H1 (cell line): Measurements from ENCODE around the gene CGB3. TPM values are rescaled to one million over a fixed set of nuclear protein-coding genes. Genes with fewer than 3 reads are reported as not detected.
A peak's percentile ranks its signal among the peaks of the same experiment; 100 is the strongest.

ENCODE experiments used
- CTCF ChIA-PET: fragments of 300-600 bp; sonication (Branson Sonifier 250); formaldehyde crosslinking; loops from one replicate; lab custom pipeline; 2021; ENCODE audit not compliant: partially characterized antibody; lab: Charles Lee
- POLR2A ChIA-PET: fragments of 300-600 bp; sonication (Branson Sonifier 250); formaldehyde crosslinking; loops from one replicate; lab custom pipeline; 2021; ENCODE audit warnings: inconsistent platforms; ENCODE audit not compliant: partially characterized antibody; lab: Charles Lee
- DNase-seq, 2 experiments: peaks; one replicate each; pipeline versions ENCODE4 v3.0.0 to v3.0.0-alpha.2; 2010 to 2022; ENCODE audit warnings: low spot score in 2 of 2, low read depth in 1 of 2, mixed read lengths in 1 of 2
- FAIRE-seq: peaks from 2 replicates; lab custom pipeline; 2011; peaks lifted over from hg19 to GRCh38; lab: Jason Lieb, UNC
- H2AFZ ChIP-seq: 2 replicates; pipeline ENCODE4 v1.8.1; 2012; ENCODE audit warnings: low read length, inconsistent platforms
- H2AK5ac ChIP-seq: 2 replicates; pipeline ENCODE4 v1.6.1; 2013; ENCODE audit warnings: low read depth, low read length
- H2BK120ac ChIP-seq: replicated peaks from 2 replicates; pipeline ENCODE3; 2013; ENCODE audit warnings: low read depth, low read length, inconsistent platforms
- H2BK12ac ChIP-seq: 2 replicates; pipeline ENCODE4 v1.6.1; 2013; ENCODE audit warnings: low read depth, low read length
- H2BK15ac ChIP-seq: 2 replicates; pipeline ENCODE4 v1.6.1; 2013; ENCODE audit warnings: low read length
- H2BK20ac ChIP-seq: 2 replicates; pipeline ENCODE4 v1.6.1; 2013; ENCODE audit warnings: low read length
- H2BK5ac ChIP-seq: 2 replicates; pipeline ENCODE4 v1.6.1; 2013; ENCODE audit warnings: low read depth, low read length
- H3K14ac ChIP-seq: 2 replicates; pipeline ENCODE4 v1.6.1; 2013; ENCODE audit warnings: inconsistent platforms; ENCODE audit not compliant: insufficient read length
- H3K18ac ChIP-seq: 2 replicates; pipeline ENCODE4 v1.6.1; 2013; ENCODE audit warnings: low read length; ENCODE audit errors: extremely low read depth
- H3K23ac ChIP-seq: 2 replicates; pipeline ENCODE4 v1.6.1; 2013; ENCODE audit warnings: inconsistent platforms; ENCODE audit not compliant: insufficient read length
- H3K23me2 ChIP-seq: 2 replicates; pipeline ENCODE4 v1.6.1; 2013; ENCODE audit warnings: low read depth, low read length
- H3K27ac ChIP-seq: 2 replicates; pipeline ENCODE4 v1.6.1; 2011; ENCODE audit warnings: low read depth, low read length, inconsistent platforms
- H3K27me3 ChIP-seq, 4 experiments: replicated peaks in 1 of 4; 1 replicate in 1 of 4; 2 replicates in 3 of 4; pipeline versions ENCODE4 v1.6.1 to v1.8.1; 2011 to 2013; ENCODE audit warnings: low read length in 3 of 4, mild to moderate bottlenecking in 3 of 4, inconsistent platforms in 2 of 4, mixed read lengths in 2 of 4, moderate library complexity in 1 of 4; ENCODE audit not compliant: control insufficient read depth in 3 of 4, insufficient read depth in 3 of 4; ENCODE audit errors: extremely low read depth in 1 of 4
- H3K36me3 ChIP-seq, 4 experiments: 2 replicates each; pipeline versions ENCODE4 v1.6.1 to v1.8.1; 2011 to 2013; ENCODE audit warnings: mild to moderate bottlenecking in 4 of 4, low read length in 3 of 4, moderate library complexity in 2 of 4, control low read depth in 1 of 4, inconsistent platforms in 1 of 4; ENCODE audit not compliant: insufficient read depth in 4 of 4, control insufficient read depth in 2 of 4
- H3K4ac ChIP-seq: replicated peaks from 2 replicates; pipeline ENCODE3; 2013; ENCODE audit warnings: low read length, low read depth, mixed read lengths, inconsistent platforms; ENCODE audit not compliant: insufficient read length
- H3K4me1 ChIP-seq, 4 experiments: replicated peaks in 1 of 4; 1 replicate in 1 of 4; 2 replicates in 3 of 4; pipeline versions ENCODE4 v1.6.1 to v1.8.1; 2011 to 2013; ENCODE audit warnings: low read length in 3 of 4, inconsistent platforms in 2 of 4, mixed read lengths in 1 of 4; ENCODE audit not compliant: insufficient read depth in 4 of 4, control insufficient read depth in 3 of 4
- H3K4me2 ChIP-seq, 2 experiments: 2 replicates each; pipeline versions ENCODE4 v1.6.1 to v1.8.1; 2011 to 2013; ENCODE audit warnings: low read depth in 2 of 2, low read length in 2 of 2, control low read depth in 1 of 2, inconsistent platforms in 1 of 2, mild to moderate bottlenecking in 1 of 2; ENCODE audit not compliant: insufficient read depth in 1 of 2
- H3K4me3 ChIP-seq, 4 experiments: fragments of 200-600, 300-600 bp in 1 of 4; sonication (generic), shearing (Covaris generic), sonication (Bioruptor Twin) in 1 of 4; 2 replicates each; pipeline versions ENCODE4 v1.5.1 to v1.8.1; 2011 to 2016; ENCODE audit warnings: low read length in 4 of 4, low read depth in 3 of 4, control low read depth in 2 of 4, inconsistent platforms in 2 of 4, mild to moderate bottlenecking in 2 of 4, mixed read lengths in 1 of 4, moderate library complexity in 1 of 4; ENCODE audit not compliant: insufficient read depth in 2 of 4; ENCODE audit errors: extremely low read depth in 1 of 4
- H3K56ac ChIP-seq: replicated peaks from 2 replicates; pipeline ENCODE3; 2013; ENCODE audit warnings: low read depth, mild to moderate bottlenecking, mixed read lengths, low read length, inconsistent platforms; ENCODE audit not compliant: insufficient read length
- H3K79me1 ChIP-seq: 2 replicates; pipeline ENCODE4 v1.6.1; 2013; ENCODE audit warnings: low read depth, low read length, control low read depth
- H3K79me2 ChIP-seq, 2 experiments: 2 replicates each; pipeline versions ENCODE4 v1.6.1 to v1.8.1; 2012 to 2013; ENCODE audit warnings: low read length in 2 of 2, mild to moderate bottlenecking in 2 of 2, inconsistent platforms in 1 of 2; ENCODE audit not compliant: insufficient read depth in 2 of 2, control insufficient read depth in 1 of 2
- H3K9ac ChIP-seq, 4 experiments: replicated peaks in 1 of 4; 1 replicate in 1 of 4; 2 replicates in 3 of 4; pipeline versions ENCODE4 v1.6.1 to v1.8.1; 2011 to 2013; ENCODE audit warnings: low read depth in 3 of 4, low read length in 3 of 4, control low read depth in 2 of 4, mild to moderate bottlenecking in 2 of 4, moderate library complexity in 2 of 4, inconsistent platforms in 1 of 4; ENCODE audit errors: extremely low read depth in 1 of 4
- H3K9me3 ChIP-seq, 2 experiments: 2 replicates each; pipeline versions ENCODE4 v1.6.1 to v1.8.1; 2012 to 2013; ENCODE audit warnings: mild to moderate bottlenecking in 2 of 2, moderate library complexity in 2 of 2, control low read depth in 1 of 2, inconsistent platforms in 1 of 2, low read depth in 1 of 2, low read length in 1 of 2, mixed read lengths in 1 of 2; ENCODE audit not compliant: insufficient read depth in 2 of 2
- H4K20me1 ChIP-seq, 2 experiments: replicated peaks in 1 of 2; 2 replicates each; pipeline versions ENCODE3 to v1.8.1; 2011 to 2013; ENCODE audit warnings: inconsistent platforms in 2 of 2, low read length in 2 of 2, mild to moderate bottlenecking in 1 of 2; ENCODE audit not compliant: insufficient read depth in 2 of 2, control insufficient read depth in 1 of 2
- H4K5ac ChIP-seq: 2 replicates; pipeline ENCODE4 v1.6.1; 2013; ENCODE audit warnings: low read length, low read depth, mixed read lengths, inconsistent platforms; ENCODE audit not compliant: insufficient read length
- H4K8ac ChIP-seq: 2 replicates; pipeline ENCODE4 v1.8.0; 2013; ENCODE audit warnings: mild to moderate bottlenecking, moderate library complexity, low read length, inconsistent platforms; ENCODE audit not compliant: insufficient read depth; ENCODE audit errors: extremely low read depth
- H4K91ac ChIP-seq: replicated peaks from 2 replicates; pipeline ENCODE3; 2013; ENCODE audit warnings: low read length, mixed read lengths, inconsistent platforms; ENCODE audit not compliant: insufficient read length
- SP2 ChIP-seq: IDR thresholded peaks from 2 replicates; pipeline ENCODE4 v1.6.1; 2012; ENCODE audit warnings: mild to moderate bottlenecking, low read length, inconsistent platforms
- TAF7 ChIP-seq: optimal IDR thresholded peaks from 2 replicates; pipeline ENCODE3; 2011; ENCODE audit warnings: low read depth, mild to moderate bottlenecking, inconsistent platforms, low read length, moderate library complexity, borderline replicate concordance
- WGBS, 2 experiments: shearing (Covaris generic) in 1 of 2; methylation state at CpG; one replicate each; pipeline versions ENCODE4 v1.1.6 to v1.1.7; 2013 to 2015; ENCODE audit warnings: low lambda C conversion rate in 2 of 2, mixed read lengths in 2 of 2, inconsistent platforms in 1 of 2, low coverage in 1 of 2, missing lambda C conversion rate in 1 of 2; ENCODE audit not compliant: insufficient replicate concordance in 2 of 2, insufficient coverage in 1 of 2, insufficient read length in 1 of 2; ENCODE audit errors: extremely low coverage in 1 of 2, missing lambda C conversion rate in 1 of 2; 5-methylcytosine and 5-hydroxymethylcytosine counted together
- polyA plus RNA-seq, 7 experiments: library from polyadenylated mRNA; depleted of rRNA in 3 of 7; stranded (reverse) in 5 of 7; unstranded in 2 of 7; fragments of >200 nt in 5 of 7; fragments of 200-250 nt in 2 of 7; gene quantifications; 1 replicate in 5 of 7; 2 replicates in 1 of 7; 4 replicates in 1 of 7; pipeline versions ENCODE4 v1.2.1 to v1.2.3, GENCODE V29; 2011 to 2013; ENCODE audit warnings: missing spikeins in 2 of 7, mixed read lengths in 2 of 7
- total RNA-seq: library from RNA; stranded (reverse); fragmentation: NEBNext Ultra II Directional; extraction: Animal tissue kit (Norgen Biotek cat#: 25700); gene quantifications from 2 replicates; pipeline ENCODE4 v1.2.1, GENCODE V29; 2021

CGB3 gene
- total and polyA plus RNA-seq, 2 of the 8 experiments (the other 6 are each of a cell fraction or from before 2014, with no cell fraction given) = not detected

GRCh38 chr19:49020342-49020741, 3.8 kb downstream of the CGB3 start:
- Histone ChIP-seq H3K4me1 (peaks cover 0 to 17% (median 8%) of the 10 kb centered on the region in 4 experiments; a peak in 5 of 7 replicates), H3K27ac (no peak overlapping the region), H2BK12ac (peak overlapping the region; percentile 50; the same call in 1 of the 2 replicates), H2BK120ac (no peak overlapping the region), H3K79me2 (no peaks in the 10 kb centered on the region), H4K91ac (no peak overlapping the region), H2BK15ac (no peak overlapping the region), H4K20me1 (peaks cover 0 to 2% of the 10 kb centered on the region in 2 experiments), H2BK5ac (no peak overlapping the region), H3K18ac (peak overlapping the region; percentile 71), H3K27me3 (peaks cover 0 to 15% (median 12%) of the 10 kb centered on the region in 4 experiments; a peak in 6 of 7 replicates), H3K14ac (no peak overlapping the region), H4K5ac (no peak overlapping the region)
- POLR2A ChIA-PET = interaction anchor here (1.1 to 1.5 kb wide), 5 partner anchors 22 to 210 kb away, joined by 3 to 6 read pairs (median 3); partner anchors contain the start of genes BCAT2 and LIN7B
- 75% methylated on average over 11 of the region's 11 CpGs; no CpG with 5 or more reads in 1 of the 2 experiments for WGBS, 2 experiments
- TF ChIP-seq TAF7 (no peak), SP2 (peak; percentile 8; the same call in 1 of the 2 replicates)
- TF ChIP-seq, all 59 proteins: peak for 1
- Histone ChIP-seq H2AK5ac (no peak overlapping the region), H3K36me3 (peaks cover under 1 to 9% (median 2%) of the 10 kb centered on the region in 4 experiments; a peak in 6 of 8 replicates), H3K9me3 (no peaks in the 10 kb centered on the region), H3K23me2 (peaks cover 6% of the 10 kb centered on the region; the same call in 1 of the 2 replicates), H2BK20ac (no peak overlapping the region), H3K23ac (no peak overlapping the region), H3K4me2 (peak overlapping the region; percentile 33 to 78; a peak in 2 of 4 replicates), H4K8ac (no peak overlapping the region), H3K4me3 (no peak overlapping the region), H3K79me1 (no peaks in the 10 kb centered on the region), H3K4ac (no peak overlapping the region), H3K56ac (no peak overlapping the region), H3K9ac (no peak overlapping the region), H2AFZ (no peak overlapping the region)
- CTCF ChIA-PET = interaction anchor here (1.2 to 8.1 kb wide), 6 partner anchors 11 to 205 kb away, joined by 3 to 46 read pairs (median 8); partner anchors contain the start of genes CGB2, GYS1 and RUVBL2
- DNase-seq = peak in 1 of 2 experiments; percentile 60
- FAIRE-seq = no peak
